Endothelial cell of umbilical vein (primary cell): ENCODE measurements around the gene POLG. TPM values are rescaled to one million over a fixed set of nuclear protein-coding genes. Genes with fewer than 3 reads are reported as not detected.

ENCODE experiments used
- BruUV-seq: library from RNA; stranded (reverse); fragments of 400-500 nt; replicated peaks from 2 replicates; lab custom pipeline; 2021; lab: Mats Ljungman, UMichigan
- CTCF ChIA-PET: fragments of 300-600, 350-600 bp; sonication (Branson Sonifier 250); formaldehyde crosslinking; loops from one replicate; lab custom pipeline; 2021; ENCODE audit warnings: antibody characterized with exemption, inconsistent platforms; lab: Charles Lee
- POLR2A ChIA-PET: fragments of 300-600, 350-600 bp; sonication (Branson Sonifier 250); formaldehyde crosslinking; loops from one replicate; lab custom pipeline; 2021; ENCODE audit warnings: antibody characterized with exemption, inconsistent platforms; lab: Charles Lee
- DNase-seq: peaks from one replicate; pipeline ENCODE4 v3.0.0-alpha.2; 2011; ENCODE audit warnings: low read depth, low spot score
- FAIRE-seq: peaks from 2 replicates; lab custom pipeline; 2011; peaks lifted over from hg19 to GRCh38; lab: Jason Lieb, UNC
- H2AFZ ChIP-seq: 2 replicates; pipeline ENCODE4 v1.6.0; 2012; ENCODE audit warnings: low read depth, low read length, control low read depth, inconsistent platforms
- H3K27ac ChIP-seq: 2 replicates; pipeline ENCODE4 v1.5.1; 2011; ENCODE audit warnings: low read depth, mild to moderate bottlenecking, control low read depth, low read length, moderate library complexity; ENCODE audit not compliant: insufficient read depth
- H3K27me3 ChIP-seq, 2 experiments: 2 replicates each; pipeline versions ENCODE4 v1.6.0 to v1.6.1; 2011; ENCODE audit warnings: low read length in 2 of 2, mixed read lengths in 1 of 2; ENCODE audit not compliant: control insufficient read depth in 2 of 2, insufficient read depth in 2 of 2
- H3K36me3 ChIP-seq, 2 experiments: 2 replicates in 1 of 2; 3 replicates in 1 of 2; pipeline ENCODE4 v1.5.1; 2011; ENCODE audit warnings: low read length in 2 of 2, mild to moderate bottlenecking in 1 of 2, moderate library complexity in 1 of 2; ENCODE audit not compliant: control insufficient read depth in 2 of 2, insufficient read depth in 2 of 2; ENCODE audit errors: extremely low read depth in 1 of 2
- H3K4me1 ChIP-seq: 3 replicates; pipeline ENCODE4 v1.5.1; 2011; ENCODE audit warnings: mild to moderate bottlenecking, low read length; ENCODE audit not compliant: control insufficient read depth, insufficient read depth; ENCODE audit errors: extremely low read depth
- H3K4me2 ChIP-seq: 2 replicates; pipeline ENCODE4 v1.6.1; 2011; ENCODE audit warnings: low read length, control low read depth, mixed read lengths; ENCODE audit not compliant: insufficient read depth
- H3K4me3 ChIP-seq, 3 experiments: fragments of 200-600 bp in 1 of 3; sonication (generic), shearing (Covaris generic) in 1 of 3; replicated peaks in 1 of 3; 2 replicates each; pipeline ENCODE4 v1.5.1; 2011 to 2016; ENCODE audit warnings: control low read depth in 3 of 3, low read length in 3 of 3, mild to moderate bottlenecking in 2 of 3, inconsistent platforms in 1 of 3, low read depth in 1 of 3, moderate library complexity in 1 of 3; ENCODE audit not compliant: insufficient read depth in 1 of 3
- H3K79me2 ChIP-seq: 2 replicates; pipeline ENCODE4 v1.6.0; 2012; ENCODE audit warnings: low read length, inconsistent platforms; ENCODE audit not compliant: control insufficient read depth, insufficient read depth
- H3K9ac ChIP-seq: replicated peaks from 2 replicates; pipeline ENCODE3; 2011; ENCODE audit warnings: low read length, control low read depth; ENCODE audit not compliant: insufficient read depth; ENCODE audit errors: extremely low read depth
- H3K9me1 ChIP-seq: replicated peaks from 3 replicates; pipeline ENCODE4 v1.6.0; 2011; ENCODE audit warnings: mild to moderate bottlenecking, low read length; ENCODE audit not compliant: control insufficient read depth, insufficient read depth; ENCODE audit errors: extremely low read depth
- H3K9me3 ChIP-seq: replicated peaks from 2 replicates; pipeline ENCODE4 v1.5.1; 2012; ENCODE audit warnings: low read length, inconsistent platforms; ENCODE audit not compliant: control insufficient read depth, insufficient read depth
- H4K20me1 ChIP-seq: replicated peaks from 2 replicates; pipeline ENCODE3; 2011; ENCODE audit warnings: mild to moderate bottlenecking, low read length; ENCODE audit not compliant: control insufficient read depth, insufficient read depth; ENCODE audit errors: extremely low read depth
- FOS ChIP-seq: IDR thresholded peaks from 2 replicates; pipeline ENCODE4 v1.6.1; 2011; ENCODE audit warnings: mild to moderate bottlenecking, low read length, moderate library complexity, borderline replicate concordance; ENCODE audit not compliant: insufficient read depth
- GATA2 ChIP-seq: IDR thresholded peaks from 2 replicates; pipeline ENCODE4 v1.7.0; 2011; ENCODE audit warnings: low read depth, mild to moderate bottlenecking, moderate library complexity, mixed read lengths, low read length; ENCODE audit not compliant: insufficient read length, insufficient read depth
- MAX ChIP-seq: IDR thresholded peaks from 2 replicates; pipeline ENCODE4 v1.6.1; 2011; ENCODE audit not compliant: insufficient read depth, insufficient read length
- POLR2A ChIP-seq: IDR thresholded peaks from 2 replicates; pipeline ENCODE4 v1.6.1; 2012; ENCODE audit warnings: low read depth, mild to moderate bottlenecking, control low read depth, low read length
- POLR2AphosphoS5 ChIP-seq: IDR thresholded peaks from 2 replicates; pipeline ENCODE4 v1.6.1; 2012; ENCODE audit warnings: low read depth, mild to moderate bottlenecking, control low read depth, low read length, moderate library complexity; ENCODE audit not compliant: insufficient read depth
- dilution Hi-C: fragments of 300-500 bp; cut with MboI; formaldehyde crosslinking; loops from one replicate; pipeline ENCODE4 v1.15.0; 2019; ENCODE audit warnings: low sequenced_read_pairs; ENCODE audit not compliant: extremely low pct_ligation_motif_present
- intact Hi-C: fragments of 100-400 bp; cut with micrococcal nuclease; formaldehyde crosslinking; loops from one replicate; pipeline ENCODE4 v1.10.0; 2022
- polyA plus RNA-seq, 4 experiments: library from polyadenylated mRNA; depleted of rRNA in 3 of 4; stranded (reverse) in 3 of 4; unstranded in 1 of 4; fragments of >200 nt; gene quantifications; 2 replicates each; pipeline versions ENCODE4 v1.2.1 to v1.2.3, GENCODE V29; 2011 to 2012; ENCODE audit warnings: missing spikeins in 1 of 4
- total RNA-seq: library from RNA; stranded (reverse); gene quantifications from 2 replicates; pipeline ENCODE4 v1.2.3, GENCODE V29; 2021
- TF ChIP-seq, protein P1 (sequence below), 2 donors: IDR thresholded peaks; 1 replicate in 1 of 2; 2 replicates in 1 of 2; pipeline ENCODE4 v1.5.1; 2011; ENCODE audit warnings: low read length in 2 of 2, mild to moderate bottlenecking in 2 of 2, moderate library complexity in 2 of 2, control low read depth in 1 of 2, inconsistent platforms in 1 of 2, low read depth in 1 of 2; ENCODE audit not compliant: insufficient read depth in 1 of 2; ENCODE audit errors: extremely low read depth in 1 of 2

The POLG gene
- total and polyA plus RNA-seq, 2 donors (not counting 3 experiments of a cell fraction or from before 2014, with no cell fraction given), result 36.6 to 77.7 TPM

- Histone ChIP-seq H4K20me1 (no peaks in the 10 kb centered on the region), H3K27me3 (peaks cover 20 to 22% of the 10 kb centered on the region in 2 experiments), H2AFZ (no peak overlapping the region), H3K36me3 (no peaks in the 10 kb centered on the region), H3K27ac (no peak overlapping the region), H3K4me2 (no peak overlapping the region), H3K79me2 (no peaks in the 10 kb centered on the region), H3K9ac (no peak overlapping the region), H3K4me3 (no peak overlapping the region), H3K9me1 (no peaks in the 10 kb centered on the region), H3K4me1 (no peaks in the 10 kb centered on the region), H3K9me3 (no peaks in the 10 kb centered on the region)
- DNase-seq (no peak), FAIRE-seq (no peak)
- intact Hi-C loops (no loop called here), dilution Hi-C loops (no loop called here)
- BruUV-seq, result no TSS peak
- ChIA-PET POLR2A (no interaction called here), CTCF (interaction anchor here (0.8 to 8.0 kb wide), 5 partner anchors 16 to 147 kb away, joined by 3 to 262 read pairs (median 4); no protein-coding TSS in a partner anchor)
- TF ChIP-seq POLR2A, result no peak
- TF ChIP-seq, protein P1, sequence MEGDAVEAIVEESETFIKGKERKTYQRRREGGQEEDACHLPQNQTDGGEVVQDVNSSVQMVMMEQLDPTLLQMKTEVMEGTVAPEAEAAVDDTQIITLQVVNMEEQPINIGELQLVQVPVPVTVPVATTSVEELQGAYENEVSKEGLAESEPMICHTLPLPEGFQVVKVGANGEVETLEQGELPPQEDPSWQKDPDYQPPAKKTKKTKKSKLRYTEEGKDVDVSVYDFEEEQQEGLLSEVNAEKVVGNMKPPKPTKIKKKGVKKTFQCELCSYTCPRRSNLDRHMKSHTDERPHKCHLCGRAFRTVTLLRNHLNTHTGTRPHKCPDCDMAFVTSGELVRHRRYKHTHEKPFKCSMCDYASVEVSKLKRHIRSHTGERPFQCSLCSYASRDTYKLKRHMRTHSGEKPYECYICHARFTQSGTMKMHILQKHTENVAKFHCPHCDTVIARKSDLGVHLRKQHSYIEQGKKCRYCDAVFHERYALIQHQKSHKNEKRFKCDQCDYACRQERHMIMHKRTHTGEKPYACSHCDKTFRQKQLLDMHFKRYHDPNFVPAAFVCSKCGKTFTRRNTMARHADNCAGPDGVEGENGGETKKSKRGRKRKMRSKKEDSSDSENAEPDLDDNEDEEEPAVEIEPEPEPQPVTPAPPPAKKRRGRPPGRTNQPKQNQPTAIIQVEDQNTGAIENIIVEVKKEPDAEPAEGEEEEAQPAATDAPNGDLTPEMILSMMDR (IDR thresholded peaks at IDR 0.05; ENCODE audit: extremely low read depth in 1 of 2, insufficient read depth in 1 of 2, low read depth in 1 of 2, low read length in 2 of 2), result no peak
- no peak for TF ChIP-seq POLR2AphosphoS5
- no peak for TF ChIP-seq GATA2
- no peak for TF ChIP-seq FOS
- TF ChIP-seq MAX, result no peak
These were observed 19.4 kb upstream of the POLG start for GRCh38 chr15:89353991-89354390.
